Activated T-cell treated with anti-CD3 and anti-CD28 coated beads, Interleukin-2, amount 50 U/mL, for 48 hours (primary cell): ENCODE results near the gene GFPT1.

ENCODE experiments used
- DNase-seq, 2 experiments: peaks; one replicate each; pipeline ENCODE4 v3.0.0-alpha.2; 2020

Gene GFPT1

GRCh38 chr2:69285379-69285894 lies 101.6 kb downstream of the GFPT1 start:
- DNase-seq = no peak

- no peak for DNase-seq
These were observed 106.1 kb downstream of the GFPT1 start for GRCh38 chr2:69280796-69281412.

- DNase-seq = no peak
These were observed 106.9 kb downstream of the GFPT1 start for GRCh38 chr2:69279931-69280681.

GRCh38 chr2:69279211-69279610 lies 107.8 kb downstream of the GFPT1 start:
- DNase-seq = no peak

GRCh38 chr2:69278366-69278765 lies 108.7 kb downstream of the GFPT1 start:
- DNase-seq = no peak

- DNase-seq = no peak
These were observed 111.5 kb downstream of the GFPT1 start for GRCh38 chr2:69275490-69275889.

- no peak for DNase-seq
These were observed 114.1 kb downstream of the GFPT1 start for GRCh38 chr2:69272803-69273471.

GRCh38 chr2:69271831-69272257 lies 115.2 kb downstream of the GFPT1 start:
- no peak for DNase-seq
